ENCODE results near the gene BMI1.

Gene BMI1

DNA sequence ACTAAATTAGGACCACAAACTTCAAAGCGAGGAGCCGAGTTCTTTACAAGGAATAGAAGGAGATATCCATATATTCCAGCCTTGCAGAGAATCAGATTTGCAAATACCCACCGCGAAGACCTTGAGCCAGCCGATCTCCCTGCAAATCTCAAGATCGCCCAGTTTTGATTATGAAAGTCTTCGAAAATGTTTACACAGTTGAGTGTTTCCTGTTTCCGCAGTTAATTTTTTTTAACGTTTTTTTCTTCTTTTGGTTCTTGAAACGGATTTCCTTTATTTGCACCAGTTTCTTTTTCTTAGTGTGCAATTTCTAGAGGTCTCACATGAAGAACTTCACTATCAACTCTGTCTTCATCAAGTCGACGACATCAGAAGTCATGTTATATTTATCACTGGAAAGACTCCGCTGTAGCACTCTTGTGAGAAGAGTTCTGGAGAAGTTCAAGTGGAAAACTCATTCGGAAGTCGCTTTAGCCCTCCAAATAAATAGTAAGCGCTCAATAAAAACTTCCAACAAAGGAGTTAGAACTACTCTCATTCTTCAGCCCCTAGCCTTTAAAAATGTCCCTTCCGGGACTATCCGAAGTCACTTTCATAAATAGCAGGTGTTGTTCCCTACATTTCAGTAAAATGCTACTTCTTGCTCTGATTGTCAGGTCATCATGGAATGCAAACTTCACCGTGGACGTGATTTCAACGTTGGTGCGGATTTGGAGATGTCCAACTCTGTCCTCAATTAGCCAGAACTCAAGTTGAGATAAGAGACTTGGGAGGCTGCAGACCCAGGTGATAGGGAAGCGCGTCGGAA, 12.5 kb downstream of the BMI1 start:
- no peak overlapping the region for H3K27ac ChIP-seq (ENCODE audit: low read depth, low read length)
- no peak overlapping the region for H4K91ac ChIP-seq (ENCODE audit: low read depth, low read length)
- WGBS (ENCODE audit: extremely low coverage, insufficient coverage, insufficient read length): no CpG with 5 or more reads among the region's 25 CpGs
- no peak overlapping the region for H2AK5ac ChIP-seq (ENCODE audit: low read length)
- H3K4me2 ChIP-seq (ENCODE audit: low read length): peak overlapping the region; percentile 61
- H2BK5ac ChIP-seq (ENCODE audit: low read depth, low read length, poor library complexity): no peak overlapping the region
- no peak overlapping the region for H3K9ac ChIP-seq (ENCODE audit: low read length)
- H3K18ac ChIP-seq (ENCODE audit: low read length): no peak overlapping the region
- H3K36me3 ChIP-seq (ENCODE audit: control insufficient read depth in 1 of 2, insufficient read depth in 2 of 2, low read length in 2 of 2): peaks cover 2 to 3% of the 10 kb centered on the region in 2 experiments
- peaks cover 17 to 24% of the 10 kb centered on the region in 2 experiments for H3K4me1 ChIP-seq (ENCODE audit: control insufficient read depth in 1 of 2, insufficient read depth in 2 of 2, low read length in 2 of 2)
- no peaks in the 10 kb centered on the region for H3K79me2 ChIP-seq (ENCODE audit: control insufficient read depth, insufficient read depth, low read length, poor library complexity)
- H3K9me3 ChIP-seq (ENCODE audit: insufficient read depth, low read depth, low read length): peaks cover 13% of the 10 kb centered on the region
- H3K4me3 ChIP-seq (ENCODE audit: low read depth, low read length): no peak overlapping the region
- no peak overlapping the region for H4K12ac ChIP-seq (ENCODE audit: low read depth, low read length)
- no peak overlapping the region for H4K8ac ChIP-seq (ENCODE audit: low read depth, low read length)
- DNase-seq: no peak
- no peaks in the 10 kb centered on the region for H3K79me1 ChIP-seq (ENCODE audit: low read length)
- no peak overlapping the region for H2AFZ ChIP-seq (ENCODE audit: insufficient read depth, low read length, poor library complexity)
- peaks cover 52% of the 10 kb centered on the region for H3K27me3 ChIP-seq (ENCODE audit: insufficient read depth, low read length)
- H2BK12ac ChIP-seq (ENCODE audit: low read length): no peak overlapping the region
- H3K4ac ChIP-seq (ENCODE audit: low read depth, low read length): no peak overlapping the region
- no peak overlapping the region for H3K14ac ChIP-seq (ENCODE audit: low read length)
- H3K23ac ChIP-seq (ENCODE audit: low read length): no peak overlapping the region
- no peak overlapping the region for H2BK120ac ChIP-seq (ENCODE audit: insufficient read depth, low read length, poor library complexity)

DNA sequence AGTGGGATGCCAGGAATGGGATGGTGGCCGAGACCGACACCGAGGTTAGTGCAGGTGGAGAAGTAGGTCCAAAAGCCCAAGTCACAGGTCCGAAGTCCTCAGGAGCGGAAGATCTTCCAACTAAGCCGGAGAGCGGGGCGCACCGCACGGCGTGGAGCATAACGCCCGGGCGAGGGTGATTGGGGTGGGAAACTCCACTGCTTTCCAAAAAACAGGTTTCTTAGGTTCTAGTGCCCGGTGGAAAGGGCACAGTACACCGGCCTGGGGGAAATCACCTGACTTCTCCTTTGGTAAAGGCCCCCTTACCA, 13.0 kb downstream of the BMI1 start:
- Histone ChIP-seq H2BK12ac (ENCODE audit: low read length) (no peak overlapping the region), H3K4me3 (ENCODE audit: low read depth, low read length) (no peak overlapping the region), H3K9me3 (ENCODE audit: insufficient read depth, low read depth, low read length) (peaks cover 13% of the 10 kb centered on the region), H2AFZ (ENCODE audit: insufficient read depth, low read length, poor library complexity) (peak overlapping the region; percentile 17), H3K36me3 (ENCODE audit: control insufficient read depth in 1 of 2, insufficient read depth in 2 of 2, low read length in 2 of 2) (peaks cover 2 to 3% of the 10 kb centered on the region in 2 experiments), H4K91ac (ENCODE audit: low read depth, low read length) (no peak overlapping the region), H3K4ac (ENCODE audit: low read depth, low read length) (no peak overlapping the region), H3K18ac (ENCODE audit: low read length) (no peak overlapping the region), H3K9ac (ENCODE audit: low read length) (no peak overlapping the region), H2AK5ac (ENCODE audit: low read length) (no peak overlapping the region), H3K79me2 (ENCODE audit: control insufficient read depth, insufficient read depth, low read length, poor library complexity) (no peaks in the 10 kb centered on the region), H2BK5ac (ENCODE audit: low read depth, low read length, poor library complexity) (no peak overlapping the region), H3K23ac (ENCODE audit: low read length) (no peak overlapping the region), H3K4me1 (ENCODE audit: control insufficient read depth in 1 of 2, insufficient read depth in 2 of 2, low read length in 2 of 2) (peaks cover 17 to 24% of the 10 kb centered on the region in 2 experiments), H3K4me2 (ENCODE audit: low read length) (peak overlapping the region; percentile 61), H3K79me1 (ENCODE audit: low read length) (no peaks in the 10 kb centered on the region), H4K8ac (ENCODE audit: low read depth, low read length) (no peak overlapping the region), H4K12ac (ENCODE audit: low read depth, low read length) (no peak overlapping the region), H3K27ac (ENCODE audit: low read depth, low read length) (no peak overlapping the region), H3K27me3 (ENCODE audit: insufficient read depth, low read length) (peaks cover 52% of the 10 kb centered on the region), H3K14ac (ENCODE audit: low read length) (no peak overlapping the region), H2BK120ac (ENCODE audit: insufficient read depth, low read length, poor library complexity) (no peak overlapping the region)
- no peak for DNase-seq
- no CpG with 5 or more reads among the region's 16 CpGs for WGBS (ENCODE audit: extremely low coverage, insufficient coverage, insufficient read length)

DNA sequence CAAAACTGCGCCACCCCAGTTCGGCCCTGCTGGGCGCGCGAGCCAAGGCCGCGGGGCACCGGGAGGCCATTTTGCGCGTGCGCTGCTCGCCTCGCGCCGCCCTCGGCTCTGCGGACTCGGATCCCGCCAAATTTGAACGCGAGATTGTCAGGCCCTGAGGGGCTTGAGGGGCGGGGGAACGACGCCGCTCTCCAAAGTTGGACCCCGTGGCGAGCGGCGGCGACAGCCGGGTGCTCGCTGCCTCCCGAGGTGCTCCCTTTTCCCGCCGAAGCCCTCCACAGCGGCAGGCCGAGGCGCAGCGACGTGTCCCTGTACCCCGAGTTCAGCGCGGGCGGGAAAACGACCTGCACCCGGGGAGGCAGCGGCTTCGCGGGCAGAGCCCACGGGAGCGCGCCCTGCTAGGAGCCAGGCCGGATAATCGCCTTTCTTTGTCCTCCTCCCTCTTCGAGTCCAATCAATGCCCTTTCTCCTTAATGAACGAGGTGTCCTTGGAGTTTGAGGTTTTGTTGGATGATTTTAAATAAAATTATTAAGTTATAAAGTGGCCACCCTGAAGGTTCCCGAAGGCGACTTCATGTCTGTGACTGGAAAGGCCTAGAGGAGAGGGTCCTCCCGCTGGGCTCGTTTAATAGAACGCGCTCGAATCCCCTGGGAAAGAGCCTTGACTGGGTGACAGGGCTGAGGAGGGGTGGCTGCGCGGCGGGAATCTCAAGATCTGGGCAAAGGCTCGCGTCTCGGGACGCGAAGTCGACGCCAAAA, 13.7 kb downstream of the BMI1 start:
- Histone ChIP-seq H3K27ac (ENCODE audit: low read depth, low read length) (no peak overlapping the region), H3K36me3 (ENCODE audit: control insufficient read depth in 1 of 2, insufficient read depth in 2 of 2, low read length in 2 of 2) (no peaks in the 10 kb centered on the region), H3K4me3 (ENCODE audit: low read depth, low read length) (no peak overlapping the region), H3K9ac (ENCODE audit: low read length) (no peak overlapping the region), H2AK5ac (ENCODE audit: low read length) (no peak overlapping the region), H4K12ac (ENCODE audit: low read depth, low read length) (no peak overlapping the region), H2BK120ac (ENCODE audit: insufficient read depth, low read length, poor library complexity) (no peak overlapping the region), H3K4ac (ENCODE audit: low read depth, low read length) (no peak overlapping the region), H4K8ac (ENCODE audit: low read depth, low read length) (peak overlapping the region; percentile 26), H3K9me3 (ENCODE audit: insufficient read depth, low read depth, low read length) (peaks cover 13% of the 10 kb centered on the region), H2BK12ac (ENCODE audit: low read length) (no peak overlapping the region), H3K23ac (ENCODE audit: low read length) (no peak overlapping the region), H3K27me3 (ENCODE audit: insufficient read depth, low read length) (peaks cover 52% of the 10 kb centered on the region), H2AFZ (ENCODE audit: insufficient read depth, low read length, poor library complexity) (peak overlapping the region; percentile 7), H4K91ac (ENCODE audit: low read depth, low read length) (no peak overlapping the region), H3K14ac (ENCODE audit: low read length) (no peak overlapping the region), H3K4me2 (ENCODE audit: low read length) (peak overlapping the region; percentile 61), H2BK5ac (ENCODE audit: low read depth, low read length, poor library complexity) (no peak overlapping the region), H3K79me1 (ENCODE audit: low read length) (no peaks in the 10 kb centered on the region), H3K4me1 (ENCODE audit: control insufficient read depth in 1 of 2, insufficient read depth in 2 of 2, low read length in 2 of 2) (peaks cover 17 to 24% of the 10 kb centered on the region in 2 experiments), H3K79me2 (ENCODE audit: control insufficient read depth, insufficient read depth, low read length, poor library complexity) (no peaks in the 10 kb centered on the region), H3K18ac (ENCODE audit: low read length) (no peak overlapping the region)
- no peak for DNase-seq
- WGBS (ENCODE audit: extremely low coverage, insufficient coverage, insufficient read length): no CpG with 5 or more reads among the region's 73 CpGs

DNA sequence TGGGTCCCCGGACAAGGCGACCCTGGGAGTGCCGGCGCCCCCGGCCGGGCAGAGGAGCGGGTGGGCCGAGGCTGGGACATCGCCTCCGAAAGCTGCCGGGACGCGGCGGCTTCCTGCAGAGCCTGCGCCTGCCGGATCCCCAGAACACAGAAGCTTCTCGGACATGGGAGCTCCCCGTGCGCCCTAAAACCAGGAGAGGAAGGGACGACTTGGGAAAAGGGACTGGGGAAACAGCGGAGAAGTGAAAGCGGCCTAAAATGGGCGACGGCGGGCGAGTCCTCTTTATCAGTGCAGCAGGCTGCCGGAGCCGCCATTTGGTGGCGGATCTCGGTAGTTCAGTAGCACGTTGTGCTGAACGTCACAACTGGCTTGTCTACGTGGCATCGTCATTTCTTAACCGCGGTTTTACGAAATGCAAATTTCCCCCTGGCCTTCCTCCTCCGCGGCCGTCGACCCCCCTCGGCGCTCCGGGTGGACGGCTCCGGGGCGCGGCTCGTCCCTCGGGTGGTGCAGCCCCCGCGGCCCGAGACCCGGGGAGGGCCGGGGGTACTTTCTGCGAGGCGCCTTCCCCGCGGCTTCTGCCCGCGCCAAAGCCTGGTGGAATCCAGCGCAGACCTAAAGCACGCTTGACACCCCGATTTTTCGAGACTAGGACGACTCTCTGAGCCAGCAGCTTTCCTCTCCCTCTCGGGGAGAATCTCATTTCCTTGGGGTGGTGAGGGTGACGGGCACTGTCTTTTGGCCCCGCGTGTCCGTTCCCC, 14.5 kb downstream of the BMI1 start:
- Histone ChIP-seq H3K4me2 (ENCODE audit: low read length) (peak overlapping the region; percentile 61), H3K36me3 (ENCODE audit: control insufficient read depth in 1 of 2, insufficient read depth in 2 of 2, low read length in 2 of 2) (no peaks in the 10 kb centered on the region), H3K79me1 (ENCODE audit: low read length) (peaks cover 2% of the 10 kb centered on the region), H4K8ac (ENCODE audit: low read depth, low read length) (no peak overlapping the region), H3K4ac (ENCODE audit: low read depth, low read length) (no peak overlapping the region), H3K79me2 (ENCODE audit: control insufficient read depth, insufficient read depth, low read length, poor library complexity) (peaks cover under 1% of the 10 kb centered on the region), H4K12ac (ENCODE audit: low read depth, low read length) (no peak overlapping the region), H3K4me3 (ENCODE audit: low read depth, low read length) (no peak overlapping the region), H3K4me1 (ENCODE audit: control insufficient read depth in 1 of 2, insufficient read depth in 2 of 2, low read length in 2 of 2) (peaks cover 17 to 26% of the 10 kb centered on the region in 2 experiments), H2BK120ac (ENCODE audit: insufficient read depth, low read length, poor library complexity) (no peak overlapping the region), H3K9ac (ENCODE audit: low read length) (no peak overlapping the region), H3K23ac (ENCODE audit: low read length) (no peak overlapping the region), H2AK5ac (ENCODE audit: low read length) (no peak overlapping the region), H3K27ac (ENCODE audit: low read depth, low read length) (no peak overlapping the region), H3K27me3 (ENCODE audit: insufficient read depth, low read length) (peaks cover 52% of the 10 kb centered on the region), H2BK12ac (ENCODE audit: low read length) (no peak overlapping the region), H2BK5ac (ENCODE audit: low read depth, low read length, poor library complexity) (no peak overlapping the region), H2AFZ (ENCODE audit: insufficient read depth, low read length, poor library complexity) (peak overlapping the region; percentile 7), H3K14ac (ENCODE audit: low read length) (no peak overlapping the region), H4K91ac (ENCODE audit: low read depth, low read length) (no peak overlapping the region), H3K18ac (ENCODE audit: low read length) (no peak overlapping the region), H3K9me3 (ENCODE audit: insufficient read depth, low read depth, low read length) (peaks cover 13% of the 10 kb centered on the region)
- DNase-seq: peak in 1 of 2 donors; percentile 58
- WGBS (ENCODE audit: extremely low coverage, insufficient coverage, insufficient read length): no CpG with 5 or more reads among the region's 71 CpGs
